HEK293 (cell line): ENCODE measurements around the gene NAA16.

Experiments
- ATF2 ChIP-seq: fragments of 450-650 bp; formaldehyde crosslinking; IDR thresholded peaks from 2 replicates; pipeline ENCODE4 v1.5.1; 2016; ENCODE audit warnings: missing biosample characterization, missing genetic modification characterization, low read depth
- KLF17 ChIP-seq: fragments of 450-650 bp; formaldehyde crosslinking; IDR thresholded peaks from 2 replicates; pipeline ENCODE4 v1.5.1; 2016; ENCODE audit warnings: missing biosample characterization, missing genetic modification characterization
- KLF9 ChIP-seq: fragments of 450-650 bp; formaldehyde crosslinking; IDR thresholded peaks from 2 replicates; pipeline ENCODE4 v1.5.1; 2016; ENCODE audit warnings: missing biosample characterization, missing genetic modification characterization, low read depth
- MEIS1 ChIP-seq: sonication (generic); formaldehyde crosslinking; IDR thresholded peaks from 2 replicates; pipeline ENCODE4 v1.8.1; 2022; ENCODE audit warnings: missing genetic modification reagents, mild to moderate bottlenecking, borderline replicate concordance
- PRDM4 ChIP-seq: fragments of 450-650 bp; formaldehyde crosslinking; IDR thresholded peaks from 2 replicates; pipeline ENCODE4 v1.5.1; 2017; ENCODE audit warnings: missing biosample characterization, missing genetic modification characterization
- SALL2 ChIP-seq: fragments of 450-650 bp; formaldehyde crosslinking; IDR thresholded peaks from 2 replicates; pipeline ENCODE4 v1.5.0; 2017; ENCODE audit warnings: missing biosample characterization, mild to moderate bottlenecking, missing genetic modification characterization, borderline replicate concordance
- SP2 ChIP-seq: fragments of 450-650 bp; formaldehyde crosslinking; IDR thresholded peaks from 2 replicates; pipeline ENCODE4 v1.5.1; 2016; ENCODE audit warnings: missing biosample characterization, missing genetic modification characterization
- SP7 ChIP-seq: fragments of 450-650 bp; formaldehyde crosslinking; IDR thresholded peaks from 2 replicates; pipeline ENCODE4 v1.5.1; 2016; ENCODE audit warnings: missing biosample characterization, missing genetic modification characterization
- TCF7L2 ChIP-seq: IDR thresholded peaks from 2 replicates; pipeline ENCODE4 v1.6.1; 2011; ENCODE audit warnings: low read depth, mild to moderate bottlenecking, inconsistent platforms, low read length, moderate library complexity, borderline replicate concordance
- YY1 ChIP-seq: fragments of 450-650 bp; formaldehyde crosslinking; IDR thresholded peaks from 2 replicates; pipeline ENCODE4 v1.5.1; 2018; ENCODE audit warnings: missing biosample characterization, missing genetic modification characterization
- ZEB2 ChIP-seq: fragments of 450-650 bp; formaldehyde crosslinking; IDR thresholded peaks from 2 replicates; pipeline ENCODE4 v1.5.1; 2016; ENCODE audit warnings: missing biosample characterization, missing genetic modification characterization
- ZFHX2 ChIP-seq: fragments of 450-650 bp; formaldehyde crosslinking; conservative IDR thresholded peaks from 2 replicates; pipeline ENCODE4 v1.5.1; 2016; ENCODE audit warnings: missing biosample characterization, missing genetic modification characterization
- ZFP3 ChIP-seq: fragments of 450-650 bp; formaldehyde crosslinking; IDR thresholded peaks from 2 replicates; pipeline ENCODE4 v1.5.1; 2016; ENCODE audit warnings: low read depth, missing biosample characterization, missing genetic modification characterization
- ZFP37 ChIP-seq: fragments of 450-650 bp; formaldehyde crosslinking; IDR thresholded peaks from 2 replicates; pipeline ENCODE4 v1.5.1; 2016; ENCODE audit warnings: missing biosample characterization, missing genetic modification characterization
- ZFP69B ChIP-seq: fragments of 450-650 bp; formaldehyde crosslinking; IDR thresholded peaks from 2 replicates; pipeline ENCODE4 v1.5.1; 2016; ENCODE audit warnings: missing biosample characterization, missing genetic modification characterization
- ZNF2 ChIP-seq: fragments of 450-650 bp; formaldehyde crosslinking; IDR thresholded peaks from 2 replicates; pipeline ENCODE4 v1.5.1; 2016; ENCODE audit warnings: missing biosample characterization, missing genetic modification characterization
- ZNF335 ChIP-seq: fragments of 450-650 bp; formaldehyde crosslinking; conservative IDR thresholded peaks from 2 replicates; pipeline ENCODE4 v1.5.1; 2016; ENCODE audit warnings: missing biosample characterization, missing genetic modification characterization
- ZNF639 ChIP-seq: fragments of 450-650 bp; formaldehyde crosslinking; IDR thresholded peaks from 2 replicates; pipeline ENCODE4 v1.5.1; 2016; ENCODE audit warnings: missing biosample characterization, missing genetic modification characterization
- ZNF776 ChIP-seq: fragments of 450-650 bp; formaldehyde crosslinking; IDR thresholded peaks from 2 replicates; pipeline ENCODE4 v1.5.0; 2017; ENCODE audit warnings: missing biosample characterization, missing genetic modification characterization, borderline replicate concordance
- ZNF837 ChIP-seq: fragments of 450-650 bp; formaldehyde crosslinking; IDR thresholded peaks from 2 replicates; pipeline ENCODE4 v1.5.1; 2016; ENCODE audit warnings: missing biosample characterization, missing genetic modification characterization
- TF ChIP-seq, protein P1 (sequence below): fragments of 450-650 bp; formaldehyde crosslinking; IDR thresholded peaks from 2 replicates; pipeline ENCODE4; 2016; ENCODE audit warnings: missing biosample characterization, missing genetic modification characterization
- TF ChIP-seq, protein P2 (sequence below): fragments of 450-650 bp; formaldehyde crosslinking; optimal IDR thresholded peaks from 2 replicates; pipeline ENCODE3; 2016; ENCODE audit warnings: missing biosample characterization, mild to moderate bottlenecking, missing genetic modification characterization
- TF ChIP-seq, protein P3 (sequence below): fragments of 450-650 bp; formaldehyde crosslinking; IDR thresholded peaks from 2 replicates; pipeline ENCODE4 v1.5.1; 2016; ENCODE audit warnings: missing biosample characterization, missing genetic modification characterization, borderline replicate concordance
- TF ChIP-seq, protein P4 (sequence below): fragments of 450-650 bp; formaldehyde crosslinking; IDR thresholded peaks from 2 replicates; pipeline ENCODE4 v1.5.1; 2016; ENCODE audit warnings: missing biosample characterization, missing genetic modification characterization
- TF ChIP-seq, protein P5 (sequence below): fragments of 450-650 bp; formaldehyde crosslinking; IDR thresholded peaks from 2 replicates; pipeline ENCODE4 v1.5.1; 2016; ENCODE audit warnings: missing biosample characterization, missing genetic modification characterization

The NAA16 gene

GRCh38 chr13:41263261-41263971 lies 47.7 kb upstream of the NAA16 start, which contains the start of gene MTRF1 (continued):
- TF ChIP-seq PRDM4 (tag by site-specific recombination) = no peak
- TF ChIP-seq SALL2 = no peak
- no peak for TF ChIP-seq TCF7L2
- peak; percentile 47 for TF ChIP-seq ZFHX2 (tag by site-specific recombination)
- TF ChIP-seq ZNF776 = no peak
- TF ChIP-seq, protein P1, sequence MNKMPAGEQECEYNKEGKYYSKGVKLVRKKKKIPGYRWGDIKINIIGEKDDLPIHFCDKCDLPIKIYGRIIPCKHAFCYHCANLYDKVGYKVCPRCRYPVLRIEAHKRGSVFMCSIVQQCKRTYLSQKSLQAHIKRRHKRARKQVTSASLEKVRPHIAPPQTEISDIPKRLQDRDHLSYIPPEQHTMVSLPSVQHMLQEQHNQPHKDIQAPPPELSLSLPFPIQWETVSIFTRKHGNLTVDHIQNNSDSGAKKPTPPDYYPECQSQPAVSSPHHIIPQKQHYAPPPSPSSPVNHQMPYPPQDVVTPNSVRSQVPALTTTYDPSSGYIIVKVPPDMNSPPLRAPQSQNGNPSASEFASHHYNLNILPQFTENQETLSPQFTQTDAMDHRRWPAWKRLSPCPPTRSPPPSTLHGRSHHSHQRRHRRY = no peak
- TF ChIP-seq ZNF2 (tag by site-specific recombination) = peak; percentile 89; the same call in 1 of the 2 replicates
- peak; percentile 98 for TF ChIP-seq ZNF335 (tag by site-specific recombination)
- no peak for TF ChIP-seq ZNF837 (tag by site-specific recombination)
- TF ChIP-seq ZFP3 (tag by site-specific recombination) = no peak
- TF ChIP-seq SP7 = peak; percentile 61
- TF ChIP-seq SP2 (tag by site-specific recombination) = peak; percentile 85
- peak; percentile 47; the same call in 1 of the 2 replicates for TF ChIP-seq ZEB2 (tag by site-specific recombination)
- TF ChIP-seq MEIS1 (CRISPR knock-in tag) = no peak
- 0 out of 2 replicates have a peak, but pooled peaks have one; percentile 53 for TF ChIP-seq KLF9 (tag by site-specific recombination)
- TF ChIP-seq, protein P2, sequence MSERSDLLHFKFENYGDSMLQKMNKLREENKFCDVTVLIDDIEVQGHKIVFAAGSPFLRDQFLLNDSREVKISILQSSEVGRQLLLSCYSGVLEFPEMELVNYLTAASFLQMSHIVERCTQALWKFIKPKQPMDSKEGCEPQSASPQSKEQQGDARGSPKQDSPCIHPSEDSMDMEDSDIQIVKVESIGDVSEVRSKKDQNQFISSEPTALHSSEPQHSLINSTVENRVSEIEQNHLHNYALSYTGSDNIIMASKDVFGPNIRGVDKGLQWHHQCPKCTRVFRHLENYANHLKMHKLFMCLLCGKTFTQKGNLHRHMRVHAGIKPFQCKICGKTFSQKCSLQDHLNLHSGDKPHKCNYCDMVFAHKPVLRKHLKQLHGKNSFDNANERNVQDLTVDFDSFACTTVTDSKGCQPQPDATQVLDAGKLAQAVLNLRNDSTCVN (tag by site-specific recombination) = peak; percentile 68
- TF ChIP-seq ZNF639 (tag by site-specific recombination) = peak; percentile 66; the same call in 1 of the 2 replicates
- peak; percentile 63 for TF ChIP-seq YY1 (tag by site-specific recombination)
- TF ChIP-seq, protein P3, sequence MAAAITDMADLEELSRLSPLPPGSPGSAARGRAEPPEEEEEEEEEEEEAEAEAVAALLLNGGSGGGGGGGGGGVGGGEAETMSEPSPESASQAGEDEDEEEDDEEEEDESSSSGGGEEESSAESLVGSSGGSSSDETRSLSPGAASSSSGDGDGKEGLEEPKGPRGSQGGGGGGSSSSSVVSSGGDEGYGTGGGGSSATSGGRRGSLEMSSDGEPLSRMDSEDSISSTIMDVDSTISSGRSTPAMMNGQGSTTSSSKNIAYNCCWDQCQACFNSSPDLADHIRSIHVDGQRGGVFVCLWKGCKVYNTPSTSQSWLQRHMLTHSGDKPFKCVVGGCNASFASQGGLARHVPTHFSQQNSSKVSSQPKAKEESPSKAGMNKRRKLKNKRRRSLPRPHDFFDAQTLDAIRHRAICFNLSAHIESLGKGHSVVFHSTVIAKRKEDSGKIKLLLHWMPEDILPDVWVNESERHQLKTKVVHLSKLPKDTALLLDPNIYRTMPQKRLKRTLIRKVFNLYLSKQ = no peak
- TF ChIP-seq, protein P4, sequence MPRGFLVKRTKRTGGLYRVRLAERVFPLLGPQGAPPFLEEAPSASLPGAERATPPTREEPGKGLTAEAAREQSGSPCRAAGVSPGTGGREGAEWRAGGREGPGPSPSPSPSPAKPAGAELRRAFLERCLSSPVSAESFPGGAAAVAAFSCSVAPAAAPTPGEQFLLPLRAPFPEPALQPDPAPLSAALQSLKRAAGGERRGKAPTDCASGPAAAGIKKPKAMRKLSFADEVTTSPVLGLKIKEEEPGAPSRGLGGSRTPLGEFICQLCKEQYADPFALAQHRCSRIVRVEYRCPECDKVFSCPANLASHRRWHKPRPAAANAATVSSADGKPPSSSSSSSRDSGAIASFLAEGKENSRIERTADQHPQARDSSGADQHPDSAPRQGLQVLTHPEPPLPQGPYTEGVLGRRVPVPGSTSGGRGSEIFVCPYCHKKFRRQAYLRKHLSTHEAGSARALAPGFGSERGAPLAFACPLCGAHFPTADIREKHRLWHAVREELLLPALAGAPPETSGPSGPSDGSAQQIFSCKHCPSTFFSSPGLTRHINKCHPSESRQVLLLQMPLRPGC (tag by site-specific recombination) = no peak
- peak; percentile 85 for TF ChIP-seq KLF17 (tag by site-specific recombination)
- TF ChIP-seq ZFP69B (tag by site-specific recombination) = peak; percentile 67; the same call in 1 of the 2 replicates
- TF ChIP-seq ZFP37 = no peak; the same call in 1 of the 2 replicates
- TF ChIP-seq ATF2 (tag by site-specific recombination) = no peak
- TF ChIP-seq, protein P5, sequence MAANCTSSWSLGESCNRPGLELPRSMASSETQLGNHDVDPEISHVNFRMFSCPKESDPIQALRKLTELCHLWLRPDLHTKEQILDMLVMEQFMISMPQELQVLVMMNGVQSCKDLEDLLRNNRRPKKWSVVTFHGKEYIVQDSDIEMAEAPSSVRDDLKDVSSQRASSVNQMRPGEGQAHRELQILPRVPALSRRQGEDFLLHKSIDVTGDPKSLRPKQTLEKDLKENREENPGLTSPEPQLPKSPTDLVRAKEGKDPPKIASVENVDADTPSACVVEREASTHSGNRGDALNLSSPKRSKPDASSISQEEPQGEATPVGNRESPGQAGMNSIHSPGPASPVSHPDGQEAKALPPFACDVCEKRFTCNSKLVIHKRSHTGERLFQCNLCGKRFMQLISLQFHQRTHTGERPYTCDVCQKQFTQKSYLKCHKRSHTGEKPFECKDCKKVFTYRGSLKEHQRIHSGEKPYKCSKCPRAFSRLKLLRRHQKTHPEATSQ (tag by site-specific recombination) = no peak
